Activated naive CD8-positive, alpha-beta T cell treated with anti-CD3 and anti-CD28 coated beads, Interleukin-2, amount 10 ng/mL, durations not matched to agents 7 days and 5 days (primary cell): ENCODE measurements around the gene ARID3C. TPM values are rescaled to one million over a fixed set of nuclear protein-coding genes. Genes with fewer than 3 reads are reported as not detected.

Source experiments
- ATAC-seq: fragments of 150-1000 bp; cut with Tn5 transposase; one replicate; pipeline ENCODE4 v1.10.0; 2021; ENCODE audit warnings: low read depth, moderate library complexity
- POLR2A ChIA-PET: fragments of 350-600 bp; sonication (Branson Sonifier 250); formaldehyde crosslinking; loops from one replicate; lab custom pipeline; 2021; ENCODE audit warnings: antibody characterized with exemption; lab: Charles Lee
- DNase-seq: peaks from one replicate; pipeline ENCODE4 v3.0.0; 2021
- H3K27ac Mint-ChIP-seq: one replicate; pipeline ENCODE4 v1.8.0; 2022; ENCODE audit warnings: mild to moderate bottlenecking, mixed read lengths
- H3K27me3 Mint-ChIP-seq: one replicate; pipeline ENCODE4 v1.8.0; 2022; ENCODE audit warnings: mild to moderate bottlenecking, moderate library complexity, mixed read lengths
- H3K36me3 Mint-ChIP-seq: one replicate; pipeline ENCODE4 v1.8.0; 2021; ENCODE audit warnings: mild to moderate bottlenecking, mixed read lengths
- H3K4me1 Mint-ChIP-seq: one replicate; pipeline ENCODE4 v1.8.0; 2021; ENCODE audit warnings: mixed read lengths
- H3K4me3 Mint-ChIP-seq: one replicate; pipeline ENCODE4 v1.8.0; 2022; ENCODE audit warnings: mild to moderate bottlenecking, moderate library complexity, mixed read lengths
- H3K9me3 Mint-ChIP-seq: one replicate; pipeline ENCODE4 v1.8.0; 2021; ENCODE audit warnings: mixed read lengths
- total RNA-seq, 2 experiments: library from RNA; stranded (reverse); gene quantifications; one replicate each; pipeline ENCODE4 v1.2.3, GENCODE V29; 2021

Gene ARID3C
- total RNA-seq, 2 experiments from 2014 or later: not detected

DNA sequence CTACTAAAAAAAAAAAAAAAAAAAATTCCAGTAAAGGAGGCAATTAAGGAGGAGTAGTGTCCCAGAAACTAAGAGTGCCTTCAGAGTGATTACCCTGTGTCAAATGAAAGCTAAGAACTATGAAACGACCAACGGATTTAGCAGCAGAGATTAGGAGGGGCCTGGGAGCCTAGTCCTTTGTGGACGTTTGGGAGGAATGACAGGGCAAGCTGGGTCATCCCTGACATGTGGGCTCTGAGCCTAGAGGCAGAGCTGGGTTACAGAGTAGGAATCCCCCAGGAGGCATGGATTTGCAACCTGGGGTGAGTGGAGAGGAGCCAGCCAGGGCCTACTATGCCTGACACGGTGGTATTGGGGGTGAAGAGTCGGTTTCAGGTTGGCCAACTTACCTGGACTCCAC is 4.3 kb upstream of the ARID3C start:
- Mint-ChIP-seq H3K4me1 (peaks cover 31% of the 10 kb centered on the region), H3K4me3 (no peak overlapping the region), H3K9me3 (no peaks in the 10 kb centered on the region), H3K27ac (no peak overlapping the region), H3K36me3 (peaks cover 2% of the 10 kb centered on the region), H3K27me3 (peaks cover 25% of the 10 kb centered on the region)
- no peak for DNase-seq
- POLR2A ChIA-PET: interaction anchor here (1.7 to 7.1 kb wide), 3 partner anchors 13 to 19 kb away, joined by 11 to 117 read pairs (median 75); partner anchors contain the start of genes DCTN3, GALT and RPP25L
- ATAC-seq: no peak

DNA sequence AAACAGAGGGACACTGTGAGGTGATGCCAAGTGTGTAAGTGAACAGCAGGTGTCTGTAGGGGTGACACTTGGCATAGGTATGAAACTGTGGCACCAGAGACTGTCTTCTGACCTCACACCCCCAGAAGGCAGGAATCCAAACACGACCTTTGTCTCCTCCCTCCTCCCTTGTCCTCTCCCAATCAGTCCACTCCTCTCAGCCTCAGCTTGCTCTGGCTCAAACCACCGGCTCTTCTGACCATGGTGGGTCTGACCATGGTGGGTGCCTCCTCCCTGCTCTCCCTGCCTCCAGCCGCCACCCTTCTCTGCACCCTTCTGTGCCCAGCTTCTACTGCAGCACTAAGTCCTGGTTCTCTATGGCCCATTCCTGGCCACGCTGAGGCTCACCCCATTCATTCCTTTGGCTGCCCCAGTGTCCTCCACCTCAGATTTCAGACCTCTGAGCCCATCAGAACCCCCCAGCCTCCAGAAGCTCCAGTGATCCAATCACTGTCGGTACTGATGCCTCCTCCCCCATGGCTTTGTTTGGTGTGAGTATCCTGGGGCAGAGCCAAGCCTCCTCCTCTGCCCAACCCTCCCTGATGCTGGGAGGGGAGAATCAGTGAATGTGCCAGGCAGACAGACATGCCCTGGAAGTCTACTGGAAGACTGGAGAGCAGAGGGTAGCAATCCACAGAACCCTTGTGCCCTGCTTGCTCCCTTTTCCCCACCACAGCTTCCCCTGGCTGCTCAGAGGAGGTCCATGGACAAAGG is 1.7 kb upstream of the ARID3C start:
- H3K4me3 Mint-ChIP-seq: no peak overlapping the region
- H3K9me3 Mint-ChIP-seq: no peaks in the 10 kb centered on the region
- no peak for ATAC-seq
- H3K27ac Mint-ChIP-seq: no peak overlapping the region
- POLR2A ChIA-PET: no interaction called here
- H3K27me3 Mint-ChIP-seq: peaks cover 51% of the 10 kb centered on the region
- H3K4me1 Mint-ChIP-seq: peaks cover 21% of the 10 kb centered on the region
- peaks cover 2% of the 10 kb centered on the region for H3K36me3 Mint-ChIP-seq
- no peak for DNase-seq

DNA sequence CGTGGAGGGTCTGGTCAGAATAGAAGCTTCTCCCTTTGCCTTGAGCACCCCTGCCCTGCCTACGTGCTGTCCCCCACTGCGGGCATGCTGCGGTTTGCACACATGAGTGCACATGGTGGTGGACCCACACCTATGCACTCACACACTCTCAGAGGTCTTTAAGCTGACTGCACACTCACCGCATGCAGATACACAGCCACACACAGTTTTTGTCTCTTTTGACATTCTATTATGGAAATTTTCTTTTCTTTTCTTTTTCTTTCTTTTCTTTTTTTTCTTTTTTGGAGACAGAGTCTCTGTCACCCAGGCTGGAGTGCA is 584 bp upstream of the ARID3C start:
- Mint-ChIP-seq H3K27ac (no peak overlapping the region), H3K9me3 (no peaks in the 10 kb centered on the region), H3K36me3 (no peaks in the 10 kb centered on the region), H3K4me1 (peaks cover 13% of the 10 kb centered on the region), H3K4me3 (peak overlapping the region; percentile 68), H3K27me3 (peaks cover 60% of the 10 kb centered on the region)
- no peak for ATAC-seq
- POLR2A ChIA-PET: interaction anchor here (1.3 to 1.6 kb wide), 2 partner anchors 9 kb away, joined by 3 to 8 read pairs; partner anchors contain the start of genes DCTN3 and SIGMAR1
- DNase-seq: no peak

DNA sequence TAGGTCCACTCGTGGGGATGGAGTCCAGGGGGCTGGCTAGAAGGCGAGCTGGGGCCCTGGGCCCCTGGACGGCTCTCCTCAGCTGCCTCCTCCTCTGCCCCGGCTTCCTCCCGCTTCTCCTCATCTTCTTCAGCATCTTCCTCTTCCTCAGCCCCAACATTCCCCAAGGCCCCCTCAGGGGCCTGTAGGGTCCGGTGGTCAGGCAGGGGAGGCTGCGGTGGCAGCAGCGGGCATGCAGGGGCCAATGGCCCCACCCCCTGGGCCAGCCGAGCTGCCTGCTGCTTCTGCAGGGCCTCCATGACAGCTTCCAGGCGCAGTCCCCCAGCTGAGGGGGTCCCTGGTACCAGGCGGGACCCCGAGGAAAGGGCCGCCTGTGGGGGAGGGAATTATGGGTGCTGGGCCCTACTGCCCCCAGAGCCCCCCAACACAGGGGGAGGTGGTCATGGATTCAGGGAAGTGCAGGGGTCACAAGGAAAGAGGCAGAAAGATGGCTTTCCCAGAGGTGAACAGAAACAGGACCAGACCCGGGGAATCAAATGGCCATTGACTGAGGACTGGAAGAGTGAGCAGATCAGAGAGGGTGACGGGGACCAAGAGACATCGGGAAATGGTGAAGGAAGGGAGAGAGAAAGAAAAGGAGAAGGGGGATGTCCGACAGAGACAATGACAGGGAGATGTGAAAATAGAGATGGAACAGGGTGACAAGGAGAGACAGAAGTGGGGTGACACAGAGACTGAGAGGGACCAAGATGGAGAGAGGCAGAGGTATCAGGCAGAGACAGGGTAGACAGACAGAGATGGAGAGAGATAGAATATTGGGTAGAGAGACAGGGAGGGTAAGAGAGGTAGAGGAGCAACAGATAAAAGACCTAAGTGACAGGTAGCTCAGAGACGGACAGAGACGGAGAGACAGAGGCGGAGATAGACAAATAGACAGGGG is 880 bp downstream of the ARID3C start:
- POLR2A ChIA-PET: interaction anchor here (1.6 kb wide), 1 partner anchor 8 kb away, joined by 8 read pairs; the partner anchor contains the start of gene DCTN3
- Mint-ChIP-seq H3K4me1 (peaks cover 14% of the 10 kb centered on the region), H3K27me3 (peaks cover 72% of the 10 kb centered on the region), H3K9me3 (no peaks in the 10 kb centered on the region), H3K36me3 (peaks cover 2% of the 10 kb centered on the region), H3K4me3 (peak overlapping the region; percentile 77), H3K27ac (no peak overlapping the region)
- DNase-seq (no peak), ATAC-seq (no peak)

DNA sequence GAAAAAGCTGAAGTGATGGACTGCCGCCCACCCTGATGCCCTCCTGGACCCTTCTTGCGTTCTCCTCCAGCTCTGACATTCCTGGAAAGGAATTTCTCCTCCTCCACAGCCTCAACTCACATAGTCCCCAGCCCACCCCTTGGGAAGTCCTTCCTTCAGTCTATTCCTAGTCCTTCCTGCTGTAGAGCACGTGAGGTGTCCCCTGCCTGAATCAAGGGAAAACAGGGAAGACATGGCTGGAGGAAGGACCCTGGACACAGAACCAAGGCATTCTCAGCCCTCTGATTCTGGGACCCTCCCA is 3.7 kb downstream of the ARID3C start:
- H3K4me3 Mint-ChIP-seq: no peak overlapping the region
- ATAC-seq (no peak), DNase-seq (no peak)
- no peaks in the 10 kb centered on the region for H3K9me3 Mint-ChIP-seq
- peaks cover 74% of the 10 kb centered on the region for H3K27me3 Mint-ChIP-seq
- no peak overlapping the region for H3K27ac Mint-ChIP-seq
- H3K36me3 Mint-ChIP-seq: peaks cover 2% of the 10 kb centered on the region
- POLR2A ChIA-PET: interaction anchor here (1.3 kb wide), 1 partner anchor 13 kb away, joined by 5 read pairs; the partner anchor contains the start of gene SIGMAR1
- H3K4me1 Mint-ChIP-seq: peaks cover 20% of the 10 kb centered on the region

DNA sequence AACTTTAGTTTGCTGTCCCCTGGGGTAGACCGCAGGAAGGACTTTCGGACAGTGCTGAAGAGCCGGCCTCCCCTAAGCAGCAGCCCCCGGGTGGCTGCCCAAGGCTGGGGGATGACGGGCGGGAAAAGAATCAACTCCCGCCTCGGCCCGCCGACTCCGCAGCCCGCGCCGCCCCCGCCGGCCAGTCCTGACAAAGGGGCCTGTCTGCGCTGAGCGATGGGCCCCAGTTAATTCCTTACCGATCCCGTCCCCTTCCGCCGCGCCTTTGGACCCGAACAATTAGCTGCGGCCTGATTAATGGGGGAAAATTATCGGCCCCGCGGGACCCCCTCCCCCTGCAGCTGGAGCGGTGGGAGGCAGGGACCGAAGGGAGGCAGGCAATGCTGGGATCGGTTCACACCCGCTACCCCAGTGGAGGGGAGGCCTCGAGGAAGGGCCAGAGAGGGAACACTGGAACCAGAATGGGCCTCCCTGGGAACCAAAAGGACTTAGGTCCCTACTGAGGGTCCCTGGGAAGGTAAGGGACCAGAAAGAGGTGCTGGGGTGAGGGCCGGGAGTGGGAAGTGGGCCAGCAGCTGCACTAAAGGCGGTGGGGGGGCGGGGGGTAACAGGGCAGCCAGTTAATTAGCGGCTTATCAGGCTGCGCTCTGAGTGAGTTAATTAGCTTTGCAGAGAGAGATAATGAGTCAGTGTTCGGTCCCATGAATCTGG is 4.2 kb downstream of the ARID3C start:
- Mint-ChIP-seq H3K36me3 (peaks cover 2% of the 10 kb centered on the region), H3K27ac (no peak overlapping the region), H3K4me1 (peaks cover 23% of the 10 kb centered on the region), H3K9me3 (no peaks in the 10 kb centered on the region), H3K4me3 (no peak overlapping the region), H3K27me3 (peaks cover 69% of the 10 kb centered on the region)
- ATAC-seq (no peak), DNase-seq (no peak)
- POLR2A ChIA-PET: no interaction called here

DNA sequence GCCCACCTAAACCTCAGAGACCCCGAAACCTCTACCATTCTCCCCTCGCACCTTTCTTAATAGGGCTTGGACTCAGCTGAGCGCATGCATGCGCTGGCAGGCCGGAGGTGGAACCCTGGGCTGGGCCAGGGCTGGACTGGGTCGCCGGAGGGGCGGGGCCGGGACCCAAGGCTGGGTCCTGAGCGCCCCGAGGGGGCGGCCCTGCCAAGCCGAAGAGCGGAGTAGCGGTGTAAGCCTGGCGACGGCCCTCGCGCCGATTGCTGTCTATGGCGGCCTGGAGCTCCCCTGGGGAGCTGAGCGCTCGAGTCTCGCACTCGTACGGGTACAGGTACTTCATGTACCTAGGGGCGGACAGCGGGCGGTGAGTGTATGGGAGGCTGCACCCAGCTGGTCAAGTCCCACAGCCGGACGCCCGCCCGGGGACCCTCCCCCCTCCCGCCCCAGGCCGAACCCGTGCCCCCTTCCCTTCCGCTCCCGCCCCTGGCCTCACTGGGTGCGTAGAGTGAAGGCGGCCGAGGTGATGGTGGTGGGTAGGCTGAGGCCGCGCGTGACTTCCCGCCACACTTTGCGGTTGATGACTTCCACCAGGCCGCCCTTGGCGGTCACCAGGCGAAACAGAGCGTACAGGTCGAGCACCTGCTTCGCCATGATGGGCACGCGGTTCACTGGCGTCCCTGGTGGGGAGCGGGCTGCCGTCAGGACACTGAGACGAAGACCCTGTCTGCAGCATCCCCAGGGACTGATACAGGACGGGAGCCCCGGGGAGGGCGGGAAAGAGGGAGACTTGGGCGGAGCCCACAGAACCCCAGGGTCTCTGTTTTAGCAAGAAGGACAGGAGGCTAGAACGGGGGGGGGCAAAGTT is 5.3 kb downstream of the ARID3C start:
- Mint-ChIP-seq H3K27me3 (peaks cover 64% of the 10 kb centered on the region), H3K9me3 (no peaks in the 10 kb centered on the region), H3K36me3 (peaks cover 2% of the 10 kb centered on the region), H3K4me1 (peaks cover 25% of the 10 kb centered on the region), H3K27ac (no peak overlapping the region), H3K4me3 (peak overlapping the region; percentile 19)
- POLR2A ChIA-PET: interaction anchor here (0.8 to 2.1 kb wide), 3 partner anchors 11 to 14 kb away, joined by 5 to 6 read pairs (median 6); partner anchors contain the start of gene SIGMAR1
- no peak for ATAC-seq
- DNase-seq: peak; percentile 44

DNA sequence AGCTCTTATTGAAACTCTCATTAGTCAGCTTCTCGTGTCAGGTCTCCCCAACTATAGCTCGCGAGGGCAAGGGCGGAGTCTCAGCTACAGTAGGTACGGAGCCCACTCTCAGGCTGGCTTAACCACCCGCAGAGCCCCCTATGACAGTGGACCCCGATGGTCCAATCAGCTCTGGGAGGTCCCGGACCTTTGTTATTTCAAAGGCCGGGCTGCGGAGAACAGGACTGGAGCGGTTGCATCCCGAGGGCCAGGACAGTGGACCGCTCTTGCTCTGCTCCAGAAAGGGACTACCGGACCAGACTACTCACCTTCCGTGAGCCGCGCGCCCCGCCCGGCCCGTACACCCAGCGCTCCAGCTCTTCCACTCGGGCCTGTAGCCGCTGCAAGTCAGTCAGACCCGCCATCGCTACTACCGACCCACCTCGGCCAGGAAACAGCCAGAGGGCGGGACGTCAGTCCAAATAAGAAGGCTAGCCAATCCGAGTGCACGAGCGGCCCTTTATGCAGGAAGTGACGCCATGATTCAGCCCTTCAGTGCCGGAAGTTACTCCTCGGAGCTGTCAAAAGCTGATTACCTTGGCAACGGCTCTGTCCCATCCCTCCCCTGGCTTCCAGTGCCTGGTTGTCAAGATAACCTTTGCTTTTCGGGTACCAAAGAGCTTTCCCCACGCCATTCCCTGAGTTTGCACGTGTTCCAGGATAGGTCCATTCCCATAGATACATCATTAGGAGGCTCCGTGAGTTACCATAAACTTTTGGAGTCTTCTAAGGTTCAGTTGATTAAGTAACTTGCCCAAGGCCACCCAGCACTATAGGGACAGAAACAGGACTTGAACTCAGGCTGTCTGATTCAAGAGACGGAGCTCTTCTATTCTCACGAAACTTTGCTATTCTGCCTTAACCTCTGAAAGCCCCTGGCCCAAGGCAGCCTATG is 8.5 kb downstream of the ARID3C start, which contains the start of gene DCTN3:
Gene DCTN3 (minus strand): TSS at position 435 of the 934 bp plus-strand sequence. CDS start 31 bp downstream, at position 404.
- DNase-seq: peak; percentile 83
- peak; percentile 98 for ATAC-seq
- peaks cover 10% of the 10 kb centered on the region for H3K36me3 Mint-ChIP-seq
- peaks cover 20% of the 10 kb centered on the region for H3K4me1 Mint-ChIP-seq
- POLR2A ChIA-PET: interaction anchor here (0.5 to 2.2 kb wide), 11 partner anchors 9 to 451 kb away, joined by 3 to 42 read pairs (median 4); partner anchors contain the start of genes ARID3C, GALT, RPP25L and SIGMAR1
- H3K27ac Mint-ChIP-seq: peak within 1 kb of the TSS; percentile 83
- H3K4me3 Mint-ChIP-seq: peak within 1 kb of the TSS; percentile 94
- H3K9me3 Mint-ChIP-seq: no peaks in the 10 kb centered on the region
- H3K27me3 Mint-ChIP-seq: peaks cover 31% of the 10 kb centered on the region

DNA sequence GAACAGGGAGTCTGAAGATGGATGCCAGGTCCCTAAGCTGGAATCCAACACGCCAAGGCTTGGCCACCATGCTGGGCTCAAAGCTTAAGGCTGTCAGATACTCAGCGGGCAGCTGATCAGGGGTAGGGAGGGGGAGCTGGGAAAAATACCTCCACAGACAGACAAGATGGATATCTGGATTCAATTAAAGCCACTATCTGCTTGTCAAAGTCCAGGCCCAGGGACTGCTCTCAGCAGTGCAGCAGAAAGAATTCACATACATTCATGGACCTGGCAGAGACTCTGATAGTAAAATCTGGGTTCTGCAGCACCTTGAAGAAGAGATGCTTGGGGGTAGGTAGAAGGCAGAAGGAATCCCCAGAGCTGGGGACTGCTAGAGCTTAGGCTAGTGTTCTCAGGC is 13.7 kb downstream of the ARID3C start:
- Mint-ChIP-seq H3K4me3 (no peak overlapping the region), H3K9me3 (no peaks in the 10 kb centered on the region), H3K27me3 (no peaks in the 10 kb centered on the region), H3K4me1 (peaks cover 22% of the 10 kb centered on the region), H3K27ac (no peak overlapping the region), H3K36me3 (peaks cover 8% of the 10 kb centered on the region)
- POLR2A ChIA-PET: interaction anchor here (0.7 to 8.0 kb wide), 3 partner anchors 21 to 31 kb away, joined by 3 to 75 read pairs (median 3); partner anchors contain the start of genes GALT and SIGMAR1
- DNase-seq (no peak), ATAC-seq (no peak)

DNA sequence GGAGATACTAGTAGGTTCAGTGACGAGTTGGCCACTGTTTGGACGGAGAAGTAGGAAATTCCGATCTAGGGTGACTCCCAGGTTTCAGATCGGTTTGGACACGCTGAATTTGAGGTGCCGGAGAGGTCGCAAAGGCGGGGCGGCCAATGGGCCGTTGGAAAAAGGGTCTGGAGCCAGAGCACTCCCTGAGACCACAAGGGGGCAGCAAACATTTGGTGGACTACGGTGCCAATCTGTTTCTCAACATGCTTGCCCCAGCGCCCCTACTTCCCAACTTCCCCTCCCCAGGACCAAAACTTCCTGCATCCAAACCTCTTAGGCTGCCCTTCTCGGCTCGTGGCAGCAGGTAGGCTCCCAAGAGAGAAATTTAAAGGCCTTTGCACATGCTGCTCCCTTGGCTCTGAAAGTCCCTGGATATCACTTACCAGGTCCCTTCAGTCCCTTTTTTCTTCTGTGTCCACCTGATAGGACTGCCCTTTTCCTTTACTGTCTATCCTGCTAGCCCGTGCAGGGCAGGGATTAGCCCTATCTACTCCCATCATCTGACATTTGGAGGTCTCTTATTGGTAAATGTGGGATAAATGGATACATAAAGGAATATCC is 16.0 kb downstream of the ARID3C start:
- ATAC-seq (peak; percentile 23), DNase-seq (peak; percentile 69)
- peak overlapping the region; percentile 94 for H3K4me3 Mint-ChIP-seq
- no peaks in the 10 kb centered on the region for H3K9me3 Mint-ChIP-seq
- H3K36me3 Mint-ChIP-seq: peaks cover 8% of the 10 kb centered on the region
- peak overlapping the region; percentile 92 for H3K27ac Mint-ChIP-seq
- POLR2A ChIA-PET: interaction anchor here (0.8 to 8.0 kb wide), 4 partner anchors 7 to 32 kb away, joined by 4 to 75 read pairs (median 12); partner anchors contain the start of genes DCTN3 and SIGMAR1
- no peaks in the 10 kb centered on the region for H3K27me3 Mint-ChIP-seq
- H3K4me1 Mint-ChIP-seq: peaks cover 14% of the 10 kb centered on the region
